ENCODE measurements around the gene MACC1. TPM values are rescaled to one million over a fixed set of nuclear protein-coding genes. Genes with fewer than 3 reads are reported as not detected.

Gene MACC1
- total and polyA plus RNA-seq, 9 of the 15 experiments (the other 6 are each of a cell fraction or from before 2014, with no cell fraction given), result 5.9 to 30.2 (median 10.4) TPM

GRCh38 chr7:20176578-20177242 lies 40.5 kb downstream of the MACC1 start:
- peaks cover 6% of the 10 kb centered on the region; the same call in 2 of the 3 replicates for H3K36me3 ChIP-seq (ENCODE audit: control insufficient read depth, insufficient read depth, low read length)
- no peak overlapping the region for H2AFZ ChIP-seq (ENCODE audit: low read depth, low read length)
- TF ChIP-seq ARHGAP35 (IDR thresholded peaks at IDR 0.05; ENCODE audit: partially characterized antibody) (no peak), HNRNPLL (IDR thresholded peaks at IDR 0.05; ENCODE audit: low read depth, low read length, poor library complexity, severe bottlenecking) (no peak), ZNF561 (CRISPR knock-in tag; conservative IDR thresholded peaks at IDR 0.05) (no peak), TGIF2 (CRISPR knock-in tag; IDR thresholded peaks at IDR 0.05) (no peak), RFX5 (IDR thresholded peaks at IDR 0.05; ENCODE audit: low read depth, low read length) (no peak), GTF2F1 (IDR thresholded peaks at IDR 0.05; ENCODE audit: low read depth, low read length) (no peak), FOSL1 (tag; conservative IDR thresholded peaks at IDR 0.05) (no peak), RERE (CRISPR knock-in tag; IDR thresholded peaks at IDR 0.05; ENCODE audit: borderline replicate concordance) (no peak), HNRNPUL1 (IDR thresholded peaks at IDR 0.05; ENCODE audit: low read length) (no peak), FOXA1 (IDR thresholded peaks at IDR 0.05; ENCODE audit: borderline replicate concordance) (no peak)
- no peak overlapping the region for H3K27ac ChIP-seq (ENCODE audit: extremely low read depth, low read depth, low read length)
- no peaks in the 10 kb centered on the region for H3K27me3 ChIP-seq (ENCODE audit: control insufficient read depth in 2 of 2, insufficient read depth in 2 of 2, low read length in 2 of 2)
- no peak overlapping the region for H3K4me2 ChIP-seq (ENCODE audit: insufficient read depth, low read length)
- H3K9me3 ChIP-seq (replicated peaks; ENCODE audit: control insufficient read depth, insufficient read depth, low read depth, low read length), result no peaks in the 10 kb centered on the region
- no peaks in the 10 kb centered on the region for H3K4me1 ChIP-seq (replicated peaks in 1 of 2; ENCODE audit: control insufficient read depth in 2 of 2, insufficient read depth in 2 of 2, low read length in 2 of 2)
- FAIRE-seq (no peak), DNase-seq (ENCODE audit: extremely low read depth in 1 of 4, low spot score in 3 of 4) (no peak), ATAC-seq (no peak)
- ChIA-PET POLR2A (no interaction called here), CTCF (ENCODE audit: low intra/inter-chr PET ratio) (no interaction called here)
- in situ Hi-C loops (cut with MboI), result no loop called here
- intact Hi-C loops (cut with micrococcal nuclease), result no loop called here
- BruUV-seq (replicated peaks), result no TSS peak
- no peaks in the 10 kb centered on the region for H3K79me2 ChIP-seq (ENCODE audit: control insufficient read depth, insufficient read depth, low read length)
- H4K20me1 ChIP-seq (replicated peaks; ENCODE audit: control insufficient read depth, insufficient read depth, low read length), result no peaks in the 10 kb centered on the region
- 78% methylated on average over 6 of the region's 6 CpGs for WGBS (ENCODE audit: insufficient coverage, low coverage, missing lambda C conversion rate)
- no peak overlapping the region for H3K9ac ChIP-seq (ENCODE audit: insufficient read depth in 1 of 2, low read depth in 2 of 2, low read length in 2 of 2)
- no peaks in the 10 kb centered on the region for H3K9me1 ChIP-seq (ENCODE audit: control insufficient read depth, insufficient read depth, low read length)
- no peak overlapping the region for H3K4me3 ChIP-seq
